Transverse colon (tissue), 4 donors: ENCODE measurements around the gene MACF1. TPM values are rescaled to one million over a fixed set of nuclear protein-coding genes. Genes with fewer than 3 reads are reported as not detected.

Experiments used
- DNase-seq: peaks from one replicate; pipeline ENCODE4 v3.0.0-alpha.2; 2019
- H3K27ac ChIP-seq, 4 donors: fragments of 200-600 bp; sonication (generic); 2 replicates each; pipeline ENCODE4 v1.5.1; 2016 to 2018; ENCODE audit warnings: inconsistent platforms in 4 of 4
- H3K27me3 ChIP-seq: fragments of 200-600 bp; sonication (generic); 2 replicates; pipeline ENCODE4 v1.5.1; 2017; ENCODE audit warnings: inconsistent platforms
- H3K36me3 ChIP-seq, 4 donors: fragments of 200-600 bp; sonication (generic); 2 replicates each; pipeline ENCODE4 v1.5.1; 2017 to 2019; ENCODE audit warnings: inconsistent platforms in 4 of 4
- H3K4me1 ChIP-seq, 4 donors: fragments of 200-600 bp; sonication (generic); 2 replicates each; pipeline ENCODE4 v1.5.1; 2017 to 2020; ENCODE audit warnings: inconsistent platforms in 4 of 4
- H3K4me3 ChIP-seq, 4 donors: fragments of 200-600 bp; sonication (generic); 1 replicate in 1 of 4; 2 replicates in 3 of 4; pipeline versions ENCODE4 v1.5.1 to v1.6.1; 2017 to 2019; ENCODE audit warnings: inconsistent platforms in 4 of 4
- H3K9me3 ChIP-seq, 2 donors: fragments of 200-600 bp; sonication (generic); 2 replicates each; pipeline ENCODE4 v1.5.1; 2017 to 2019; ENCODE audit warnings: inconsistent platforms in 2 of 2
- EP300 ChIP-seq: sonication (generic); formaldehyde crosslinking; IDR thresholded peaks from one replicate; pipeline ENCODE4 v1.6.1; 2017; ENCODE audit warnings: antibody characterized with exemption, low read depth
- POLR2A ChIP-seq: fragments of 450-650 bp; IDR thresholded peaks from one replicate; pipeline ENCODE4 v1.6.1; 2016; ENCODE audit warnings: antibody characterized with exemption, mild to moderate bottlenecking, moderate library complexity
- POLR2AphosphoS5 ChIP-seq, 3 donors: sonication (generic); formaldehyde crosslinking; IDR thresholded peaks; one replicate each; pipeline ENCODE4 v1.6.1; 2016; ENCODE audit warnings: antibody characterized with exemption in 3 of 3
- WGBS, 2 donors: methylation state at CpG; one replicate each; pipeline ENCODE4 v1.1.5; 2018; ENCODE audit warnings: low coverage in 1 of 2; 5-methylcytosine and 5-hydroxymethylcytosine counted together
- in situ Hi-C, 4 donors: fragments of 200-750 bp; cut with MboI; loops; one replicate each; pipeline versions ENCODE4 v1.15.0 to v1.15.1; 2017; ENCODE audit warnings: low sequenced_read_pairs in 3 of 4, low pct_ligation_motif_present in 1 of 4, low pct_unique_long_range_greater_than_20kb in 1 of 4
- intact Hi-C: fragments of 100-400 bp; cut with DNase I; formaldehyde crosslinking; loops from one replicate; pipeline ENCODE4 v1.15.1; 2023; ENCODE audit warnings: low total_unique reads
- total RNA-seq, 4 donors: library from RNA; depleted of rRNA; stranded (reverse); fragments of >200 nt; gene quantifications; one replicate each; pipeline ENCODE4 v1.1.0, GENCODE V29; 2016
- TF ChIP-seq, protein P1 (sequence below), 5 experiments: fragments of 200-600 bp in 3 of 5; fragments of 450-650 bp in 2 of 5; sonication (generic) in 3 of 5; IDR thresholded peaks; 1 replicate in 2 of 5; 2 replicates in 3 of 5; pipeline ENCODE4 v1.5.1; 2016 to 2017; ENCODE audit warnings: antibody characterized with exemption in 5 of 5, inconsistent platforms in 3 of 5, mild to moderate bottlenecking in 2 of 5, moderate library complexity in 1 of 5

MACF1 gene
- total RNA-seq, 4 donors from 2014 or later: 190 to 300 (median 254) TPM

GRCh38 chr1:39214998-39215873 lies 10.7 kb downstream of the MACF1 start:
- in situ Hi-C loops: no loop called here
- Histone ChIP-seq H3K27ac (peak overlapping the region; percentile 42 to 79 (median 62)), H3K4me3 (peak overlapping the region in 1 of 4 donors; percentile 33), H3K27me3 (no peaks in the 10 kb centered on the region), H3K9me3 (no peaks in the 10 kb centered on the region), H3K4me1 (peaks cover 13 to 65% (median 30%) of the 10 kb centered on the region in 4 donors), H3K36me3 (no peaks in the 10 kb centered on the region)
- DNase-seq: peak; percentile 42
- WGBS, 2 donors: 62 to 66% methylated on average over 6 to 11 of the region's 11 CpGs
- no peak for TF ChIP-seq EP300
- peak in 1 of 3 donors; percentile 19 for TF ChIP-seq POLR2AphosphoS5 (IDR thresholded peaks at IDR 0.05)
- intact Hi-C loops: no loop called here

DNA sequence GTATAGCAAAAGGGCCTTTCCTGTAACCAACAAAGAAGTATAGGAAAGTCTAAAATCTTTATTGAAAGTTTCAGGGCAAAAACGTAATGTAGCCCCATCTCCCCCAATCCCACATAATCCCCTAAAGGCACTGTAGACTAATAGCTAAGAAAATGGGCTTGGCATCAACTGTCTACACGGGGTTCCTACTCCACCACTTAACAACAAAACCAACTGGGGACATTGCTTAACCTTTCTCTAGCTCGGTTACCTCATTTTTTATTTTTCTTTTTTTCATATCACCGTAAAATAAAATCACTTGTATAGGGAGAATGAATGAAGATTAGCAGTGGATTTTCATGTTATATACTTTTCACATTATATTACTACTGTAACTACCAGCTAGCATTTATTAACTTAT lies 12.3 kb downstream of the MACF1 start:
- H3K4me3 ChIP-seq: peak overlapping the region in 1 of 4 donors; percentile 33
- in situ Hi-C loops (no loop called here), intact Hi-C loops (no loop called here)
- WGBS, 2 donors: 72 to 74% methylated on average over 4 of the region's 4 CpGs
- H3K4me1 ChIP-seq: peaks cover 13 to 60% (median 30%) of the 10 kb centered on the region in 4 donors
- H3K36me3 ChIP-seq: no peaks in the 10 kb centered on the region
- no peaks in the 10 kb centered on the region for H3K9me3 ChIP-seq
- no peak for DNase-seq
- peak overlapping the region; percentile 42 to 79 (median 62) for H3K27ac ChIP-seq
- TF ChIP-seq, protein P1, sequence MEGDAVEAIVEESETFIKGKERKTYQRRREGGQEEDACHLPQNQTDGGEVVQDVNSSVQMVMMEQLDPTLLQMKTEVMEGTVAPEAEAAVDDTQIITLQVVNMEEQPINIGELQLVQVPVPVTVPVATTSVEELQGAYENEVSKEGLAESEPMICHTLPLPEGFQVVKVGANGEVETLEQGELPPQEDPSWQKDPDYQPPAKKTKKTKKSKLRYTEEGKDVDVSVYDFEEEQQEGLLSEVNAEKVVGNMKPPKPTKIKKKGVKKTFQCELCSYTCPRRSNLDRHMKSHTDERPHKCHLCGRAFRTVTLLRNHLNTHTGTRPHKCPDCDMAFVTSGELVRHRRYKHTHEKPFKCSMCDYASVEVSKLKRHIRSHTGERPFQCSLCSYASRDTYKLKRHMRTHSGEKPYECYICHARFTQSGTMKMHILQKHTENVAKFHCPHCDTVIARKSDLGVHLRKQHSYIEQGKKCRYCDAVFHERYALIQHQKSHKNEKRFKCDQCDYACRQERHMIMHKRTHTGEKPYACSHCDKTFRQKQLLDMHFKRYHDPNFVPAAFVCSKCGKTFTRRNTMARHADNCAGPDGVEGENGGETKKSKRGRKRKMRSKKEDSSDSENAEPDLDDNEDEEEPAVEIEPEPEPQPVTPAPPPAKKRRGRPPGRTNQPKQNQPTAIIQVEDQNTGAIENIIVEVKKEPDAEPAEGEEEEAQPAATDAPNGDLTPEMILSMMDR (IDR thresholded peaks at IDR 0.05): no peak
- TF ChIP-seq EP300: no peak
- no peak for TF ChIP-seq POLR2A
- TF ChIP-seq POLR2AphosphoS5 (IDR thresholded peaks at IDR 0.05): no peak
- no peaks in the 10 kb centered on the region for H3K27me3 ChIP-seq

- DNase-seq: no peak
- H3K4me1 ChIP-seq: peaks cover 0 to 36% (median 8%) of the 10 kb centered on the region in 4 donors
- no peak overlapping the region for H3K27ac ChIP-seq
- no peak overlapping the region for H3K4me3 ChIP-seq
- H3K9me3 ChIP-seq: no peaks in the 10 kb centered on the region
- intact Hi-C loops: no loop called here
- TF ChIP-seq POLR2A (no peak), POLR2AphosphoS5 (IDR thresholded peaks at IDR 0.05) (no peak), EP300 (no peak)
- TF ChIP-seq, protein P1 (IDR thresholded peaks at IDR 0.05): no peak
- in situ Hi-C loops: no loop called here
- no peaks in the 10 kb centered on the region for H3K36me3 ChIP-seq
- 91 to 92% methylated on average over 10 of the region's 10 CpGs for WGBS, 2 donors
- H3K27me3 ChIP-seq: no peaks in the 10 kb centered on the region
Measured at GRCh38 chr1:39220891-39221870, 16.7 kb downstream of the MACF1 start.

- no peak overlapping the region for H3K4me3 ChIP-seq
- no peak overlapping the region for H3K27ac ChIP-seq
- in situ Hi-C loops: no loop called here
- H3K36me3 ChIP-seq: no peaks in the 10 kb centered on the region
- no peaks in the 10 kb centered on the region for H3K9me3 ChIP-seq
- peaks cover 0 to 23% (median 2%) of the 10 kb centered on the region in 4 donors for H3K4me1 ChIP-seq
- TF ChIP-seq, protein P1 (IDR thresholded peaks at IDR 0.05): no peak
- TF ChIP-seq POLR2AphosphoS5 (IDR thresholded peaks at IDR 0.05) (no peak), EP300 (no peak), POLR2A (no peak)
- intact Hi-C loops: no loop called here
- H3K27me3 ChIP-seq: no peaks in the 10 kb centered on the region
- DNase-seq: no peak
Measured at GRCh38 chr1:39224295-39224829, 19.9 kb downstream of the MACF1 start.
